ENCODE results near the gene PPP1R12B.
A peak's percentile ranks its signal among the peaks of the same experiment; 100 is the strongest.
"Not testable (repeated sequence)": the region's sequence is repeated elsewhere in the genome, so short reads cannot be mapped to it uniquely, and the experiment has no call there.

PPP1R12B gene

GRCh38 chr1:202349206-202349928, 868 bp downstream of the PPP1R12B start:
- peak overlapping the region; percentile 98 for H3K4me3 ChIP-seq (ENCODE audit: low read depth, low read length)
- TF ChIP-seq, protein P1, sequence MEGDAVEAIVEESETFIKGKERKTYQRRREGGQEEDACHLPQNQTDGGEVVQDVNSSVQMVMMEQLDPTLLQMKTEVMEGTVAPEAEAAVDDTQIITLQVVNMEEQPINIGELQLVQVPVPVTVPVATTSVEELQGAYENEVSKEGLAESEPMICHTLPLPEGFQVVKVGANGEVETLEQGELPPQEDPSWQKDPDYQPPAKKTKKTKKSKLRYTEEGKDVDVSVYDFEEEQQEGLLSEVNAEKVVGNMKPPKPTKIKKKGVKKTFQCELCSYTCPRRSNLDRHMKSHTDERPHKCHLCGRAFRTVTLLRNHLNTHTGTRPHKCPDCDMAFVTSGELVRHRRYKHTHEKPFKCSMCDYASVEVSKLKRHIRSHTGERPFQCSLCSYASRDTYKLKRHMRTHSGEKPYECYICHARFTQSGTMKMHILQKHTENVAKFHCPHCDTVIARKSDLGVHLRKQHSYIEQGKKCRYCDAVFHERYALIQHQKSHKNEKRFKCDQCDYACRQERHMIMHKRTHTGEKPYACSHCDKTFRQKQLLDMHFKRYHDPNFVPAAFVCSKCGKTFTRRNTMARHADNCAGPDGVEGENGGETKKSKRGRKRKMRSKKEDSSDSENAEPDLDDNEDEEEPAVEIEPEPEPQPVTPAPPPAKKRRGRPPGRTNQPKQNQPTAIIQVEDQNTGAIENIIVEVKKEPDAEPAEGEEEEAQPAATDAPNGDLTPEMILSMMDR (IDR thresholded peaks at IDR 0.05; ENCODE audit: low read depth, low read length) = no peak

DNA sequence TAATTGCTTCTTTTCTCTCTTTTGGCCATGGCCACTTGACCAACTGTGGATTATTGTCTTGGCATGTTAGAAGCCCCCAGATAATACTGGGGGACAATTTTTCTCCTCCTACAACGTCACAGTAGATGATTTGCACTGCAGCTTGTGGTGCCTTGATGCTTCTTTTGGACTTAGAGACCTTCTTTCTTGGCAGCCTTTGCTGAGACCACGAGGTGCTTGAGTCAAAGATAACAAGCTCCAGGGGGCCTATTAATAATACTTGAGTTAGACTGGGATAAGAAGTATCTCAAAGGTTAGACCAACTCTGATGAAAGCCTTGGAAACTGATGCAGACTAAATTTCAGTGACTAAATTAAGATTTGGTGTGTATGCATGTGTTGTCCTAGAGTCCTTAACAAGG, 3.2 kb downstream of the PPP1R12B start:
- no peak overlapping the region for H3K4me3 ChIP-seq (ENCODE audit: low read depth, low read length)
- TF ChIP-seq, protein P1 (IDR thresholded peaks at IDR 0.05; ENCODE audit: low read depth, low read length) = no peak

- not testable (repeated sequence) for H3K4me3 ChIP-seq (ENCODE audit: low read depth, low read length)
Observed at GRCh38 chr1:202352583-202353197, 4.2 kb downstream of the PPP1R12B start.

- H3K4me3 ChIP-seq (ENCODE audit: low read depth, low read length) = no peak overlapping the region
- TF ChIP-seq, protein P1 (IDR thresholded peaks at IDR 0.05; ENCODE audit: low read depth, low read length) = no peak
Observed at GRCh38 chr1:202355944-202356553, 7.5 kb downstream of the PPP1R12B start.

- no peak overlapping the region for H3K4me3 ChIP-seq (ENCODE audit: low read depth, low read length)
- TF ChIP-seq, protein P1 (IDR thresholded peaks at IDR 0.05; ENCODE audit: low read depth, low read length) = no peak
Observed at GRCh38 chr1:202357506-202357905, 9.0 kb downstream of the PPP1R12B start.

DNA sequence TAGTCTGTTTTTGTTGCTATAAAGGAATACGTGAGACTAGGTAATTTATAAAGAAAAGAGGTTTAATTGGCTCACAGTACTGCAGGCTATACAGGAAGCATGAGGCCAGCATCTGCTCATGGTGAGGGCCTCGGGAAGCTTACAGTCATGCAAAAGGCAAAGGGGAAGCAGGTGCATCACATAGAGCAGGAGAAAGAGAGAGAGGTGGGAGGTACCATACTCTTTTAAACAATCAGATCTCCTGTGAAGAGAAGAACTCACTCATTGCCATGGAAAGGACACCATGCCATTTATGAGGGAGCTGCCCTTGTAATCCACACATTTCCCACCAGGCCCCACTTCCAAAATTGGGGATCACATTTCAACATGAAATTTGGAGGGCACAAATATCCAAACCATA, 12.7 kb downstream of the PPP1R12B start:
- no peak overlapping the region for H3K4me3 ChIP-seq (ENCODE audit: low read depth, low read length)
- TF ChIP-seq, protein P1 (IDR thresholded peaks at IDR 0.05; ENCODE audit: low read depth, low read length) = no peak

DNA sequence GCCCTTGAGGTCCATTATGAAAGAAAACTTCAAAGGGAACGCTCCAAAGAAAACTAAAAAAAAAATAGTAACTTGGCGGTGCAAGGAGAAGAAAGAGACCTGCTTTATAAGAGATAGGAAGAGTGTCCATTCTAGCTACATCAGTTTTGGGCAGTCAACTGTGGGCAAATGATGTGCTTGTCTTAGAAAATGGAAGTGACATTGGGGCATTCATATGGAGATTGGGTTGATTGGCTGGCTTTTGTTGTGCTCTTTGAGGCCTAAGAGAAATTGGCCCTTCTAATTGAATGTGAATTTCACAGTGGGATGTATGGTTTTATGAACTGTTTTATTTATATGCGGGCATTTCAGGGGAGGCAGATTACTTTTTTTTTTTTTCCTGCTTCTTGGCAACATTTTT, 13.2 kb downstream of the PPP1R12B start:
- TF ChIP-seq, protein P1 (IDR thresholded peaks at IDR 0.05; ENCODE audit: low read depth, low read length) = no peak
- H3K4me3 ChIP-seq (ENCODE audit: low read depth, low read length) = no peak overlapping the region
